PC-3 (cell line): ENCODE measurements around the gene ARNT2.

Experiments used
- EZH2 ChIP-seq: fragments of 300-600 bp; sonication (generic); IDR thresholded peaks from one replicate; pipeline ENCODE4 v1.6.1; 2017; ENCODE audit warnings: antibody characterized with exemption, mild to moderate bottlenecking, low read length; ENCODE audit not compliant: unreplicated experiment
- TF ChIP-seq, protein P1 (sequence below): fragments of 300-600 bp; sonication (generic); conservative IDR thresholded peaks from 2 replicates; pipeline ENCODE4 v1.5.1; 2017; ENCODE audit warnings: antibody characterized with exemption, low read depth, mild to moderate bottlenecking, low read length

DNA sequence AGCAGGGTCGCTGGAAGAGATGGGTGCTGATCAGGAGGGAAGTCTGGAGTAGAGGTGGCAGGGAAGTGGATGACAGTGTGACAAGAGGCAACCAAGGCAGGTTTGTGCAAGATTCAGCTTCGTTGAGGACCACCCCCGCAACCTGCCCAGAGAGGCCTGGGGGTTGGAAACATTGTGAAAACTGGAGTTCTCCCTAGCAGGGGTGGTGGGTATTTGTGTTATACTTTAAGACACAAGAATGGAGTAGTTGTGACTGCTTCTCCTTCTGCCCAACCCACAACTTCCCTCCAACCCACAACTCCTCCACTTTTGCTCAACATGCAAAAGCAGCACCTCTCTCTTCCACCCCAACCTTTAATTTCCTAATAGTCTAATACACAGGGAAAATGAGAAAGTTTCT lies 8.6 kb upstream of the ARNT2 start:
- TF ChIP-seq, protein P1, sequence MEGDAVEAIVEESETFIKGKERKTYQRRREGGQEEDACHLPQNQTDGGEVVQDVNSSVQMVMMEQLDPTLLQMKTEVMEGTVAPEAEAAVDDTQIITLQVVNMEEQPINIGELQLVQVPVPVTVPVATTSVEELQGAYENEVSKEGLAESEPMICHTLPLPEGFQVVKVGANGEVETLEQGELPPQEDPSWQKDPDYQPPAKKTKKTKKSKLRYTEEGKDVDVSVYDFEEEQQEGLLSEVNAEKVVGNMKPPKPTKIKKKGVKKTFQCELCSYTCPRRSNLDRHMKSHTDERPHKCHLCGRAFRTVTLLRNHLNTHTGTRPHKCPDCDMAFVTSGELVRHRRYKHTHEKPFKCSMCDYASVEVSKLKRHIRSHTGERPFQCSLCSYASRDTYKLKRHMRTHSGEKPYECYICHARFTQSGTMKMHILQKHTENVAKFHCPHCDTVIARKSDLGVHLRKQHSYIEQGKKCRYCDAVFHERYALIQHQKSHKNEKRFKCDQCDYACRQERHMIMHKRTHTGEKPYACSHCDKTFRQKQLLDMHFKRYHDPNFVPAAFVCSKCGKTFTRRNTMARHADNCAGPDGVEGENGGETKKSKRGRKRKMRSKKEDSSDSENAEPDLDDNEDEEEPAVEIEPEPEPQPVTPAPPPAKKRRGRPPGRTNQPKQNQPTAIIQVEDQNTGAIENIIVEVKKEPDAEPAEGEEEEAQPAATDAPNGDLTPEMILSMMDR = no peak
- TF ChIP-seq EZH2 = no peak
